ENCODE results near the gene C9orf50. TPM values are rescaled to one million over a fixed set of nuclear protein-coding genes. Genes with fewer than 3 reads are reported as not detected.

Gene C9orf50
- total and polyA plus RNA-seq, 10 donors = 0.12 to 0.46 (median 0.19) TPM; not detected in 6

DNA sequence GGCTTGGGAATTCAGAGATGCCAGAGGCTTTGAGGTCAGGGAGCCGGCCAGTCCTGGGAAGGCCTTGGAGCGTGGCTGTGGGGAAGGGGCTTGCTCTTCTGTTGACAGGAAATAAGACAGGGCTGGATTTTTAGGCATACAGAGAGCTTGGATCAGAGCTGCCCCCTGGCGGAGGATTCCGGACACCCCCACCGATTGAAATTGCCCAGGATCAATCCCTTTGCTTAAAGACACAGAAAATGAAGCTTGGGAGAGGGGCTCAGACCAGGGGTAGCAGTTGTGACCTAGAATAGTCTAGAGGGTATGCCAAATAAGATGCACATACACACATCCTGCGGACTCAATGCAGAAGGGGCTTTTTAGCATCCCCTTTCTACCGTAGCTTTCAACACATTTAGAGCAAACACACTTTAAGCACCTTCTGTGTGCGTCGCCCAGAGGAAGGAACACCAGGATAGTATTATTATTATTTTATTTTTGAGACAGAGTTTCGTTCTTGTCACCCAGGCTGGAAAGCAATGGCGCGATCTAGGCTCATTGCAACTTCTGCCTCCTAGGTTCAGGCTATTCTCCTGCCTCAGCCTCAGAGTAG lies 3.4 kb upstream of the C9orf50 start:
- 27 to 41% (median 36%) methylated on average over 12 of the region's 12 CpGs for WGBS, 5 donors
- peaks cover 0 to 29% (median 24%) of the 10 kb centered on the region in 7 donors for H3K27me3 ChIP-seq (replicated peaks in 1 of 7)
- H3K27ac ChIP-seq = peak overlapping the region in 6 of 8 donors; percentile 6 to 97 (median 96)
- no peak for TF ChIP-seq POLR2AphosphoS5 (IDR thresholded peaks at IDR 0.05)
- TF ChIP-seq, protein P1, sequence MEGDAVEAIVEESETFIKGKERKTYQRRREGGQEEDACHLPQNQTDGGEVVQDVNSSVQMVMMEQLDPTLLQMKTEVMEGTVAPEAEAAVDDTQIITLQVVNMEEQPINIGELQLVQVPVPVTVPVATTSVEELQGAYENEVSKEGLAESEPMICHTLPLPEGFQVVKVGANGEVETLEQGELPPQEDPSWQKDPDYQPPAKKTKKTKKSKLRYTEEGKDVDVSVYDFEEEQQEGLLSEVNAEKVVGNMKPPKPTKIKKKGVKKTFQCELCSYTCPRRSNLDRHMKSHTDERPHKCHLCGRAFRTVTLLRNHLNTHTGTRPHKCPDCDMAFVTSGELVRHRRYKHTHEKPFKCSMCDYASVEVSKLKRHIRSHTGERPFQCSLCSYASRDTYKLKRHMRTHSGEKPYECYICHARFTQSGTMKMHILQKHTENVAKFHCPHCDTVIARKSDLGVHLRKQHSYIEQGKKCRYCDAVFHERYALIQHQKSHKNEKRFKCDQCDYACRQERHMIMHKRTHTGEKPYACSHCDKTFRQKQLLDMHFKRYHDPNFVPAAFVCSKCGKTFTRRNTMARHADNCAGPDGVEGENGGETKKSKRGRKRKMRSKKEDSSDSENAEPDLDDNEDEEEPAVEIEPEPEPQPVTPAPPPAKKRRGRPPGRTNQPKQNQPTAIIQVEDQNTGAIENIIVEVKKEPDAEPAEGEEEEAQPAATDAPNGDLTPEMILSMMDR (IDR thresholded peaks at IDR 0.05 in 8 of 11, conservative IDR thresholded peaks at IDR 0.05 in 3 of 11) = peak; percentile 22 to 82 (median 69)
- peaks cover 33 to 71% (median 65%) of the 10 kb centered on the region in 6 donors for H3K4me1 ChIP-seq
- H3K4me3 ChIP-seq = peak overlapping the region in 1 of 8 donors; percentile 82
- intact Hi-C loops (cut with DNase I; ENCODE audit: low total_unique reads) = no loop called here
- H3K9me3 ChIP-seq = no peaks in the 10 kb centered on the region
- DNase-seq = no peak
- peaks cover 0 to 13% (median 0%) of the 10 kb centered on the region in 6 donors for H3K36me3 ChIP-seq

DNA sequence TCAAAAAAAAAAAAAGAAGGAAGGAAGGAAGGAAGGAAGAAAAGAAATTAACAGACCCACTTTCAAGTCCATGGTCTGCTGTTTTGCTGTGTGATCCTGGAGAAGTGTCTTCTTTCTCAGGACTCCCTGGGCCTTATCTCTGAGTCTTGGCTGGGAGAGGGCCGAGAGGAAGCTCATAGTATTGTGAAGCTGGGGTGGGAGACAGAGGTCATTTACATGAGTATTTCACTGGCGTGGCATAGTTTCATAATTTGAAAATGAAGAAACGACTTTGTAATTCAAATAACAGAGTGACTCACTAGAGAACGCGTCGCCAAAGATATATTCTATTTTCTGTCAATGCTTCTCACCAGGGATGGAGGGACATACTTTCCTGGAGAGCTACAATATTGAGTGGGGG lies 2.4 kb upstream of the C9orf50 start:
- no peak overlapping the region for H3K27ac ChIP-seq
- H3K36me3 ChIP-seq = peaks cover 0 to 6% (median 0%) of the 10 kb centered on the region in 6 donors
- DNase-seq = no peak
- H3K4me1 ChIP-seq = peaks cover 26 to 61% (median 56%) of the 10 kb centered on the region in 6 donors
- H3K9me3 ChIP-seq = no peaks in the 10 kb centered on the region
- no peak overlapping the region for H3K4me3 ChIP-seq
- 40 to 75% (median 54%) methylated on average over 6 of the region's 6 CpGs for WGBS, 5 donors
- H3K27me3 ChIP-seq (replicated peaks in 1 of 7) = peaks cover 0 to 35% (median 26%) of the 10 kb centered on the region in 7 donors
- TF ChIP-seq POLR2AphosphoS5 (IDR thresholded peaks at IDR 0.05) = no peak
- intact Hi-C loops (cut with DNase I; ENCODE audit: low total_unique reads) = no loop called here

DNA sequence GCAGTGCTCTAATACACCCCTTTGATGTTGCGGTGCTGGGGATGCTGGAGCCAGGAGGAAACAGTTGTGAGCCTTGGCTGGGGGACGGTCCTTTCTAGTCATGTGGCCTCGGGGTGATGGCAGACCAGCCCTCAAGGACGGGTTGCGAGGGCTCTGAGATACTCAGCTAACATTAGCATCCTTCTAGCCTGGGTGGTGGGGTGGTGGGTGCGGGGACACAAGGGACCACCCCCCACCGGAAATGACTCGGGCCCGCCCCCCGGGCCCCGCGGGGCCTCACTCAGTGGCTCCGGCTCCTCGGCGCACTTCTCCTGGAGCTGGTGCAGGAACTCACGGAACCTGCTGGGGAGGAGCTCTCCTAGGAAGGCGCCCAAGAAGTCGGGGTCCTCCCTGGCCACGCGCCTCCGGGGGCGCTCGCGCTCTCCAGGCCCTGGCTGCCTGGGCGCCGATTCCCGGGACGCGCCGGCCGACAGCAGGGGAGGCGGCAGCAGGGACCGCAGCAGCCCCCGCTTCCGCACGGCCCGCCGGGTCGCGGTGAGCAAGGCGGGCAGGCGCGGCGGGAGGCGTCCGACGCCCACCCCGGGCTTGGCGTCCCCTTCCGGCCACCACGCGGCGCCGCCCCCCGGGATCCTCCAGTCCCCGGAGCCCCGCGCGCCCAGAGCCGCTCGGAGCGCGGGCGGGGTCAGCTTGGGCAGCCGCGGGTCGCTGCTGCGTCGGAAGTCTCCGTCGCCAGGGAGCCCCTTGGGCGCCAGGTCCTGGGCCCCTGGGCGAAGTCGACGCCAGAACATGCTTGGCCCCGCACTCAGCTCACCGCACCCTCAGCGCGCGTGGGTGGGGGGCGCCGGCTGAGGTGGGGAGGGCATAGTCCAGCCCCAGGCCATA lies 873 bp downstream of the C9orf50 start:
- Histone ChIP-seq H3K9me3 (no peaks in the 10 kb centered on the region), H3K27ac (peak overlapping the region in 3 of 8 donors; percentile 10 to 37 (median 28)), H3K4me1 (peaks cover 9 to 31% (median 25%) of the 10 kb centered on the region in 6 donors), H3K36me3 (no peaks in the 10 kb centered on the region), H3K4me3 (peak overlapping the region; percentile 7 to 68 (median 36)), H3K27me3 (replicated peaks in 1 of 7) (peaks cover 0 to 35% (median 26%) of the 10 kb centered on the region in 7 donors)
- TF ChIP-seq, protein P1 (IDR thresholded peaks at IDR 0.05 in 8 of 11, conservative IDR thresholded peaks at IDR 0.05 in 3 of 11) = peak in 1 of 11 experiments; percentile 20
- TF ChIP-seq POLR2A (IDR thresholded peaks at IDR 0.05) = no peak
- TF ChIP-seq POLR2AphosphoS5 (IDR thresholded peaks at IDR 0.05) = no peak
- peak; percentile 77 for DNase-seq
- WGBS, 5 donors = 1 to 5% (median 2%) methylated on average over 10 to 82 of the region's 82 CpGs
- intact Hi-C loops (cut with DNase I; ENCODE audit: low total_unique reads) = no loop called here

DNA sequence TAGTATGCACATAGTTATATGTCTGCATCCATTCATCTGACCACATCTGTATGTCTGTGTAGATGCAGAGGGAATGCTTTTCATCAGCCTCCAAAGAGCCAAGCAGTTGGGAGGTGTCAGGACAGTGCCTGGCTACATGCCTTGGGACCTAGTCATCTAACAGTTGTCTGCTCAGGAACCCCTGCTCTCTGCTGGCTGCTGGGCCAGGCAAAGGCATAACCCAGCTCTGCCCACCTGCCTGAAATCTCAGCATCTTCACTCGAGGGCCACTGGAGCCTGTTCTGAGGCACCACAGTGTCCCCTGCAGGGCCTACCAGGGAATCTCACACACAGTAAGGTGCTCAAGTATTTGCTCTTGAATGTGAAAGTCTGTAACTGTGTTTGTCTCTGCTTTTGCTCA lies 3.7 kb downstream of the C9orf50 start:
- H3K4me1 ChIP-seq = peaks cover 0 to 30% (median 18%) of the 10 kb centered on the region in 6 donors
- no peaks in the 10 kb centered on the region for H3K36me3 ChIP-seq
- TF ChIP-seq POLR2A (IDR thresholded peaks at IDR 0.05) (no peak), POLR2AphosphoS5 (IDR thresholded peaks at IDR 0.05) (no peak)
- TF ChIP-seq, protein P1 (IDR thresholded peaks at IDR 0.05 in 8 of 11, conservative IDR thresholded peaks at IDR 0.05 in 3 of 11) = no peak
- H3K27me3 ChIP-seq (replicated peaks in 1 of 7) = peaks cover 0 to 45% (median 26%) of the 10 kb centered on the region in 7 donors
- no peak overlapping the region for H3K4me3 ChIP-seq
- no peak for DNase-seq
- intact Hi-C loops (cut with DNase I; ENCODE audit: low total_unique reads) = no loop called here
- H3K27ac ChIP-seq = no peak overlapping the region
- no peaks in the 10 kb centered on the region for H3K9me3 ChIP-seq
- 0 to 13% (median 11%) methylated on average over 1 of the region's 1 CpG for WGBS, 5 donors

All from spleen (tissue), 11 donors.